ENCODE results near the gene ATP10D. TPM values are rescaled to one million over a fixed set of nuclear protein-coding genes. Genes with fewer than 3 reads are reported as not detected.
A peak's percentile ranks its signal among the peaks of the same experiment; 100 is the strongest.
"Not testable (repeated sequence)": the region's sequence is repeated elsewhere in the genome, so short reads cannot be mapped to it uniquely, and the experiment has no call there.

ATP10D gene
- total RNA-seq, 2 experiments from 2014 or later, result 2.5 to 2.8 TPM

GRCh38 chr4:47519239-47519883 lies 34.3 kb downstream of the ATP10D start:
- no peak overlapping the region for H3K4me3 Mint-ChIP-seq
- H3K4me1 Mint-ChIP-seq, result peaks cover 6% of the 10 kb centered on the region
- no peak overlapping the region for H3K27ac Mint-ChIP-seq
- ChIA-PET CTCF (interaction anchor here (0.6 to 1.5 kb wide), 3 partner anchors 40 to 60 kb away, joined by 3 read pairs; partner anchors contain the start of gene COMMD8), POLR2A (no interaction called here)
- no peaks in the 10 kb centered on the region for H3K9me3 Mint-ChIP-seq (ENCODE audit: low read depth)
- ATAC-seq (no peak), DNase-seq (no peak)
- intact Hi-C loops (cut with DNase I, micrococcal nuclease), result no loop called here
- H3K36me3 Mint-ChIP-seq (ENCODE audit: low read depth), result peaks cover 2% of the 10 kb centered on the region
- no peaks in the 10 kb centered on the region for H3K27me3 Mint-ChIP-seq

GRCh38 chr4:47525154-47525819 lies 40.2 kb downstream of the ATP10D start:
- DNase-seq, result no peak
- H3K27ac Mint-ChIP-seq, result no peak overlapping the region
- no peak for ATAC-seq
- intact Hi-C loops (cut with DNase I, micrococcal nuclease), result no loop called here
- H3K9me3 Mint-ChIP-seq (ENCODE audit: low read depth), result peaks cover 16% of the 10 kb centered on the region
- H3K4me3 Mint-ChIP-seq, result no peak overlapping the region
- no peaks in the 10 kb centered on the region for H3K4me1 Mint-ChIP-seq
- POLR2A ChIA-PET, result no interaction called here
- no peaks in the 10 kb centered on the region for H3K27me3 Mint-ChIP-seq
- CTCF ChIA-PET, result no interaction called here
- H3K36me3 Mint-ChIP-seq (ENCODE audit: low read depth), result peaks cover 8% of the 10 kb centered on the region

- ATAC-seq (no peak), DNase-seq (no peak)
- Mint-ChIP-seq H3K4me3 (no peak overlapping the region), H3K27me3 (no peaks in the 10 kb centered on the region), H3K27ac (no peak overlapping the region), H3K9me3 (ENCODE audit: low read depth) (peaks cover 17% of the 10 kb centered on the region), H3K36me3 (ENCODE audit: low read depth) (peaks cover 8% of the 10 kb centered on the region), H3K4me1 (peaks cover 6% of the 10 kb centered on the region)
- CTCF ChIA-PET, result no interaction called here
- intact Hi-C loops (cut with DNase I, micrococcal nuclease), result no loop called here
- POLR2A ChIA-PET, result no interaction called here
These were observed 41.2 kb downstream of the ATP10D start for GRCh38 chr4:47526281-47526680.

- H3K36me3 Mint-ChIP-seq (ENCODE audit: low read depth); ATAC-seq; H3K27ac Mint-ChIP-seq; H3K27me3 Mint-ChIP-seq; DNase-seq; intact Hi-C loops (cut with DNase I, micrococcal nuclease); POLR2A ChIA-PET; H3K4me3 Mint-ChIP-seq; CTCF ChIA-PET: not testable (repeated sequence)
- H3K4me1 Mint-ChIP-seq, result peaks cover 27% of the 10 kb centered on the region
- H3K9me3 Mint-ChIP-seq (ENCODE audit: low read depth), result peaks cover 17% of the 10 kb centered on the region
These were observed 43.6 kb downstream of the ATP10D start for GRCh38 chr4:47528646-47529045.

DNA sequence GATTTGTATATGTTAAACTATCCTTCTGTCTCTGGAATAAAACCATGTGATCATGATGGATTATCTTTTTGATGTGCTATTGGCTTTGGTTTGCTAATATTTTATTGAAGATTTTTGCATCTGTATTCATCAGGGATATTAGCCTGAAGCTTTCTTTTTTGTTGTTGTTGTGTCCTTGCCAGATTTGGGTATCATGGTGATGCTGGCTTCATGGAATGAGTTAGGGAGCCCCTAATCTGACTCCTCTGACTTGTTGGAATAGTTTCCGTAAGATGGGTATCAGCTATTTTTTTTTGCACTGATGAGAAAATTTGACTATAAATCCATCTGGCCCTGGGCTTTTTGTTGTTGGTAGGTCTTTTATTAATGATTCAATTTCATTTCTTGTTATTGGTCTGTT lies 45.7 kb downstream of the ATP10D start:
- intact Hi-C loops (cut with DNase I, micrococcal nuclease), result no loop called here
- ATAC-seq (no peak), DNase-seq (no peak)
- ChIA-PET CTCF (interaction anchor here (0.7 to 1.6 kb wide), 4 partner anchors 19 to 126 kb away, joined by 3 to 4 read pairs (median 4); partner anchors contain the start of gene ATP10D), POLR2A (no interaction called here)
- no peaks in the 10 kb centered on the region for H3K27me3 Mint-ChIP-seq
- H3K27ac Mint-ChIP-seq, result no peak overlapping the region
- peaks cover 10% of the 10 kb centered on the region for H3K36me3 Mint-ChIP-seq (ENCODE audit: low read depth)
- H3K4me1 Mint-ChIP-seq, result peaks cover 35% of the 10 kb centered on the region
- peaks cover 17% of the 10 kb centered on the region for H3K9me3 Mint-ChIP-seq (ENCODE audit: low read depth)
- no peak overlapping the region for H3K4me3 Mint-ChIP-seq

GRCh38 chr4:47531241-47531953 lies 46.3 kb downstream of the ATP10D start:
- Mint-ChIP-seq H3K27me3 (no peaks in the 10 kb centered on the region), H3K4me1 (peaks cover 35% of the 10 kb centered on the region), H3K4me3 (no peak overlapping the region), H3K27ac (no peak overlapping the region), H3K9me3 (ENCODE audit: low read depth) (peaks cover 17% of the 10 kb centered on the region), H3K36me3 (ENCODE audit: low read depth) (peaks cover 10% of the 10 kb centered on the region)
- DNase-seq (peak; percentile 64), ATAC-seq (peak; percentile 94)
- CTCF ChIA-PET, result interaction anchor here (0.7 to 1.6 kb wide), 4 partner anchors 18 to 127 kb away, joined by 3 to 4 read pairs (median 4); partner anchors contain the start of gene ATP10D
- intact Hi-C loops (cut with DNase I, micrococcal nuclease), result no loop called here
- POLR2A ChIA-PET, result no interaction called here

DNA sequence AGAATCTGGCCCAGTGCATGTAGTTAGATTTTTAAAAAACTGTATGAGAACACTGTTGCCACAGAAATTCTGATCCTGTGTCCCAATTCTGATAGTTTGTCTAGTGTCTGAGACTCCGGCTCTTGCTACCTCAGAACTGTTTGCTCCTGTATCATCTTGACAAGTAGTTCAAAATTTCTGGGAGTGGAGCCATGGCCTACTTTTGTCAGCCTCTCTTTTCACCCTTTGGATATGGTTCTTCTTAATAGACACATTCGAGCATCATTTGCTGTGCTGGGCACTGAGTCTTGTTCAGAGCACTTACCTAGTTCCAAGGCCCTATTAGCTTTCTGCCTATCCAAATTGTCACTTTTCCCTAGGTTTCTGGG lies 46.9 kb downstream of the ATP10D start:
- no peak overlapping the region for H3K4me3 Mint-ChIP-seq
- H3K27ac Mint-ChIP-seq, result peak overlapping the region; percentile 28
- peaks cover 35% of the 10 kb centered on the region for H3K4me1 Mint-ChIP-seq

DNA sequence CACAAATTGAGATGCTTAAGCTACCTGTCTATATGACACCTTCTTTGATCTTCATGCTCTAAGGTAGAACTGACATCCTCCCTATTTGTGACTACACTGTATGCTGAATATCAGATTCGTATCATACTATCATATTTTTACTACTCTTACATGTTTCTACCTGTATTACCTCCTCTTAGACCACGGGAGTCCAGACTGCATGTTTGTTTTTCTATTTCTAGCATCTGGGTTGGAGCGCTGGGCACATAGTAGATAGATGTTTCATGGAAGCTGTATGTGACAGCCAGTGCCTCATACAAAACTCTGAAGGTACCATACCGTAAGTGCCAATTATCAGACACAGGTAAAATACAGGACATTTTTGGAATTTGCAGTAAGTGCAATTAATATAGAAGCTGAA lies 47.6 kb downstream of the ATP10D start:
- peak overlapping the region; percentile 52 for H3K27ac Mint-ChIP-seq
- H3K4me3 Mint-ChIP-seq, result no peak overlapping the region
- H3K9me3 Mint-ChIP-seq (ENCODE audit: low read depth), result peaks cover 17% of the 10 kb centered on the region
- peaks cover 35% of the 10 kb centered on the region for H3K4me1 Mint-ChIP-seq
- peaks cover 10% of the 10 kb centered on the region for H3K36me3 Mint-ChIP-seq (ENCODE audit: low read depth)
- DNase-seq (no peak), ATAC-seq (no peak)
- intact Hi-C loops (cut with DNase I, micrococcal nuclease), result loop anchor here in 1 of 2 experiments (2.0 kb wide), 1 partner anchor 48 kb away; the partner anchor contains the start of gene ATP10D
- ChIA-PET CTCF (interaction anchor here (0.6 kb wide), 2 partner anchors 31 to 612 kb away, joined by 3 to 4 read pairs; no protein-coding TSS in a partner anchor), POLR2A (no interaction called here)
- no peaks in the 10 kb centered on the region for H3K27me3 Mint-ChIP-seq

More for the DNA sequence above, 46.9 kb downstream of the ATP10D start:
- H3K36me3 Mint-ChIP-seq (ENCODE audit: low read depth), result peaks cover 10% of the 10 kb centered on the region
- POLR2A ChIA-PET, result no interaction called here
- CTCF ChIA-PET, result interaction anchor here (1.6 kb wide), 1 partner anchor 47 kb away, joined by 4 read pairs; the partner anchor contains the start of gene ATP10D
- peaks cover 17% of the 10 kb centered on the region for H3K9me3 Mint-ChIP-seq (ENCODE audit: low read depth)
- H3K27me3 Mint-ChIP-seq, result no peaks in the 10 kb centered on the region
- DNase-seq (no peak), ATAC-seq (no peak)
- intact Hi-C loops (cut with DNase I, micrococcal nuclease), result loop anchor here in 1 of 2 experiments (2.0 kb wide), 1 partner anchor 47 kb away; the partner anchor contains the start of gene ATP10D

DNA sequence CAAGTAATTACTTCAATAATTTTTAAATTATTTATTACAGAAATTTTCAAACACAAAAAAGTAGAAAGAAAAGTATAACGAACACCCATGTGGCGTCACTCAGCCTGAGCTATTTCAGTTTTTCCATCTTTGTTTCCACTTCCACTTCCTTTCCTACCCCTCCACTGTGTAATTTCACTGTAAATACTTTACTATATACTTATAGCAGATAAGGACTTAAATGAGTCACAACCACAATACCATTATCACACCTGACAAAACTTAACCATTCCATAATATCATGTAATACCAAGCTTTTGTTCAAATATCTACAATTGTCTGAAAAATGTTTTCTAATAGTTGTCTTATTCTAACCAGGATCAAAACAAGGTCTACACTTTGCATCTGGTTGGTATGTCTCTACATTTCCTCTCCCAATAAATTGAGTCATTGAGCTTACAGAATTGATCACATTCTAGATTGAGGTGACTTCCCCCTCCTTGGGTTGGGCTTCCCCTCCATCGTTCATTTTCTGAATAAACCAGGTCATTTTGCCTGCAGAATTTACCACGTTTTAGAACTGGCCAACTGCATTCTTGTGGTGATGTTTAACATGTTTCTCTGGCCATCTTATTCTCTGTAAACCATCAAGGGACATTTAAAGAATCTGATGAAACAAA lies 48.7 kb downstream of the ATP10D start:
- ATAC-seq (peak; percentile 55), DNase-seq (peak; percentile 22)
- intact Hi-C loops (cut with DNase I, micrococcal nuclease), result loop anchor here in 1 of 2 experiments (2.0 kb wide), 1 partner anchor 49 kb away; the partner anchor contains the start of gene ATP10D
- H3K4me1 Mint-ChIP-seq, result peaks cover 35% of the 10 kb centered on the region
- H3K4me3 Mint-ChIP-seq, result no peak overlapping the region
- CTCF ChIA-PET, result interaction anchor here (0.5 kb wide), 1 partner anchor 78 kb away, joined by 3 read pairs; no protein-coding TSS in a partner anchor
- H3K9me3 Mint-ChIP-seq (ENCODE audit: low read depth), result peaks cover 13% of the 10 kb centered on the region
- H3K27me3 Mint-ChIP-seq, result no peaks in the 10 kb centered on the region
- POLR2A ChIA-PET, result no interaction called here
- H3K36me3 Mint-ChIP-seq (ENCODE audit: low read depth), result peaks cover 10% of the 10 kb centered on the region
- peak overlapping the region; percentile 19 for H3K27ac Mint-ChIP-seq

GRCh38 chr4:47534772-47535171 lies 49.7 kb downstream of the ATP10D start:
- Mint-ChIP-seq H3K27me3 (no peaks in the 10 kb centered on the region), H3K4me1 (peaks cover 35% of the 10 kb centered on the region), H3K4me3 (no peak overlapping the region), H3K36me3 (ENCODE audit: low read depth) (peaks cover 5% of the 10 kb centered on the region), H3K27ac (no peak overlapping the region), H3K9me3 (ENCODE audit: low read depth) (peaks cover 4% of the 10 kb centered on the region)
- no peak for DNase-seq
- POLR2A ChIA-PET, result no interaction called here
- intact Hi-C loops (cut with DNase I, micrococcal nuclease), result no loop called here
- CTCF ChIA-PET, result no interaction called here
- no peak for ATAC-seq

GRCh38 chr4:47535567-47536147 lies 50.6 kb downstream of the ATP10D start:
- intact Hi-C loops (cut with DNase I, micrococcal nuclease), result no loop called here
- H3K27me3 Mint-ChIP-seq, result no peaks in the 10 kb centered on the region
- no peak for ATAC-seq
- no peaks in the 10 kb centered on the region for H3K9me3 Mint-ChIP-seq (ENCODE audit: low read depth)
- DNase-seq, result no peak
- ChIA-PET CTCF (no interaction called here), POLR2A (no interaction called here)
- no peak overlapping the region for H3K27ac Mint-ChIP-seq
- H3K36me3 Mint-ChIP-seq (ENCODE audit: low read depth), result peaks cover 5% of the 10 kb centered on the region
- peaks cover 35% of the 10 kb centered on the region for H3K4me1 Mint-ChIP-seq
- H3K4me3 Mint-ChIP-seq, result no peak overlapping the region

All from activated CD4-positive, alpha-beta T cell treated with anti-CD3 and anti-CD28 coated beads for 36 hours (primary cell).